ENCODE measurements around the gene TLCD3A. TPM values are rescaled to one million over a fixed set of nuclear protein-coding genes. Genes with fewer than 3 reads are reported as not detected.
"Not testable (repeated sequence)": the region's sequence is repeated elsewhere in the genome, so short reads cannot be mapped to it uniquely, and the experiment has no call there.

TLCD3A gene
- total RNA-seq, 4 donors from 2014 or later: 2.8 to 13.6 (median 7.1) TPM

- no peak for ATAC-seq
- peaks cover 3 to 49% (median 16%) of the 10 kb centered on the region in 3 donors for H3K4me1 ChIP-seq
- H3K36me3 ChIP-seq: peaks cover 0 to 69% of the 10 kb centered on the region in 2 donors
- no peak overlapping the region for H3K27ac ChIP-seq
- H3K4me3 ChIP-seq: no peak overlapping the region
- H3K27me3 ChIP-seq: no peaks in the 10 kb centered on the region
- H3K9me3 ChIP-seq: no peaks in the 10 kb centered on the region
- WGBS, 2 donors (ENCODE audit: low coverage in 1 of 2): 85 to 97% methylated on average over 8 to 10 of the region's 12 CpGs
- TF ChIP-seq EP300 (IDR thresholded peaks at IDR 0.05): no peak
- no peak for TF ChIP-seq POLR2AphosphoS5 (IDR thresholded peaks at IDR 0.05)
- TF ChIP-seq, protein P1, sequence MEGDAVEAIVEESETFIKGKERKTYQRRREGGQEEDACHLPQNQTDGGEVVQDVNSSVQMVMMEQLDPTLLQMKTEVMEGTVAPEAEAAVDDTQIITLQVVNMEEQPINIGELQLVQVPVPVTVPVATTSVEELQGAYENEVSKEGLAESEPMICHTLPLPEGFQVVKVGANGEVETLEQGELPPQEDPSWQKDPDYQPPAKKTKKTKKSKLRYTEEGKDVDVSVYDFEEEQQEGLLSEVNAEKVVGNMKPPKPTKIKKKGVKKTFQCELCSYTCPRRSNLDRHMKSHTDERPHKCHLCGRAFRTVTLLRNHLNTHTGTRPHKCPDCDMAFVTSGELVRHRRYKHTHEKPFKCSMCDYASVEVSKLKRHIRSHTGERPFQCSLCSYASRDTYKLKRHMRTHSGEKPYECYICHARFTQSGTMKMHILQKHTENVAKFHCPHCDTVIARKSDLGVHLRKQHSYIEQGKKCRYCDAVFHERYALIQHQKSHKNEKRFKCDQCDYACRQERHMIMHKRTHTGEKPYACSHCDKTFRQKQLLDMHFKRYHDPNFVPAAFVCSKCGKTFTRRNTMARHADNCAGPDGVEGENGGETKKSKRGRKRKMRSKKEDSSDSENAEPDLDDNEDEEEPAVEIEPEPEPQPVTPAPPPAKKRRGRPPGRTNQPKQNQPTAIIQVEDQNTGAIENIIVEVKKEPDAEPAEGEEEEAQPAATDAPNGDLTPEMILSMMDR (IDR thresholded peaks at IDR 0.05): no peak
- no peak for TF ChIP-seq POLR2A (IDR thresholded peaks at IDR 0.05)
Measured at GRCh38 chr17:787641-788221, 55.3 kb downstream of the TLCD3A start.

GRCh38 chr17:788551-788950 is 56.2 kb downstream of the TLCD3A start:
- H3K36me3 ChIP-seq: peaks cover 0 to 71% of the 10 kb centered on the region in 2 donors
- no peaks in the 10 kb centered on the region for H3K9me3 ChIP-seq
- TF ChIP-seq EP300 (IDR thresholded peaks at IDR 0.05) (no peak), POLR2A (IDR thresholded peaks at IDR 0.05) (no peak), POLR2AphosphoS5 (IDR thresholded peaks at IDR 0.05) (no peak)
- TF ChIP-seq, protein P1 (IDR thresholded peaks at IDR 0.05): no peak
- peaks cover 0 to 41% (median 8%) of the 10 kb centered on the region in 3 donors for H3K4me1 ChIP-seq
- H3K4me3 ChIP-seq: no peak overlapping the region
- H3K27me3 ChIP-seq: no peaks in the 10 kb centered on the region
- no CpG with 5 or more reads among the region's 4 CpGs for WGBS, 2 donors (ENCODE audit: low coverage in 1 of 2)
- no peak overlapping the region for H3K27ac ChIP-seq
- no peak for ATAC-seq

DNA sequence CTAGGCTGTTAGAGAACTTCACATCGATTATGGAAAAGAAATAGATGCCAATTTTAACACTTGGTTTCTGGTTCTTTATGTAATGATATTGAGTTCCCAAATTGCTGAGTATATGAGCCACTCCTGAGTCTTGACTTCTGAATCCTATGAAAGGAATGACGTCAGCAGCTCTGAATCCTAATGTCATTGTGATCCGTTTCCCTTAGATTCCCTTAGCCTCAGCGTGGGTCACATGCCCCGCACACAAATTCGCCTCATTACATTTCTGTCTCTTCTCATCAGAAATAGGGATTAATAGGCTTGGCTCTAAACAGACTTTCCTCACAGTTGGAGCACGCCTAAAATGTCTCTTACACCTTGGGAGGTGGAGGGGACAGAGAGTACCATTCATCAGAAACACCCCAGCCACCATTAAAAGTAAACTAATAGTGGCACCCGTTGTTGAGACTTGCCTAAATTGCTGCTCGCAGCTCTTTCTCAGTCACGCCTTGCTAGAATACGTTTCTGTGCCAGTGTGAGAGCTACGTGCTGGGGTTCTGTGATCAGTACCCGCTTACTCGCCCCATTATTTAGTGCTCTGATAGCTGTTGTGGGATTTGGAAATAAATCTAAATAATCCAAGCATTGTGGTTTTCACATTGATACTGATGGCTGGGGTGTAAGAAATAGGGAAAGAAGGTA is 56.9 kb downstream of the TLCD3A start:
- WGBS, 2 donors (ENCODE audit: low coverage in 1 of 2): 75 to 81% methylated on average over 11 to 13 of the region's 14 CpGs

GRCh38 chr17:789931-790873 is 57.8 kb downstream of the TLCD3A start:
- not testable (repeated sequence) for H3K4me3 ChIP-seq, H3K9me3 ChIP-seq, H3K27me3 ChIP-seq
- Histone ChIP-seq H3K36me3 (peaks cover 0 to 63% of the 10 kb centered on the region in 2 donors), H3K4me1 (peaks cover 0 to 41% (median 9%) of the 10 kb centered on the region in 3 donors), H3K27ac (peak overlapping the region in 3 of 4 donors; percentile 50 to 59 (median 57))
- 46 to 53% methylated on average over 8 to 11 of the region's 38 CpGs for WGBS, 2 donors (ENCODE audit: low coverage in 1 of 2)
- ATAC-seq: peak; percentile 53

More for the DNA sequence above, 56.9 kb downstream of the TLCD3A start:
- H3K9me3 ChIP-seq: no peaks in the 10 kb centered on the region
- peaks cover 0 to 67% of the 10 kb centered on the region in 2 donors for H3K36me3 ChIP-seq
- H3K4me1 ChIP-seq: peaks cover 0 to 41% (median 1%) of the 10 kb centered on the region in 3 donors
- H3K27me3 ChIP-seq: no peaks in the 10 kb centered on the region
- TF ChIP-seq, protein P1 (IDR thresholded peaks at IDR 0.05): no peak
- TF ChIP-seq POLR2A (IDR thresholded peaks at IDR 0.05) (no peak), POLR2AphosphoS5 (IDR thresholded peaks at IDR 0.05) (no peak), EP300 (IDR thresholded peaks at IDR 0.05) (no peak)
- peak overlapping the region in 3 of 4 donors; percentile 50 to 59 (median 57) for H3K27ac ChIP-seq
- H3K4me3 ChIP-seq: no peak overlapping the region
- no peak for ATAC-seq

DNA sequence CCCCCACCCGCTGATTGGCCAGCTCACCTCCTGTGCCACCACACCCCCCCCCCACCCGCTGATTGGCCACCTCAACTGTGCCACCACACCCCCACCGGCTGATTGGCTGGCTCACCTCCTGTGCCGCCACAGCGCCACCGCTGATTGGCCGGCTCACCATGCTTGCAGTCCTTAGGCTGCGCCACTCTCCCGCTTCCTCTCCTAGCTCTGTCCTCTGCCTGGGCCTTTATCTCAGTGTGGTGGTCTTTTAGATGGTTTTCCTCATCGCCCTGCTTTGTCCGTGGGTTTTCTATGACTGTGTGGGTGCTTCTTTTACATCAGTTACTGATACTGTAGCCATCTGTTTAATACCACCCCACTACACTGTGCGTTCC is 58.5 kb downstream of the TLCD3A start:
- Histone ChIP-seq H3K36me3 (peaks cover 0 to 63% of the 10 kb centered on the region in 2 donors), H3K27ac (peak overlapping the region in 1 of 4 donors; percentile 43), H3K4me1 (peaks cover 0 to 41% (median 11%) of the 10 kb centered on the region in 3 donors)
- H3K9me3 ChIP-seq, H3K4me3 ChIP-seq, H3K27me3 ChIP-seq: not testable (repeated sequence)
- 49 to 100% methylated on average over 1 to 10 of the region's 12 CpGs for WGBS, 2 donors (ENCODE audit: low coverage in 1 of 2)
- peak; percentile 2 for ATAC-seq

Data from gastroesophageal sphincter (tissue), 4 donors.